HS-27A (cell line): ENCODE data around the gene KIAA1671.
"Not testable (repeated sequence)": the region's sequence is repeated elsewhere in the genome, so short reads cannot be mapped to it uniquely, and the experiment has no call there.

ENCODE experiments used
- DNase-seq: peaks from one replicate; pipeline ENCODE4 v3.0.0-alpha.2; 2012; ENCODE audit warnings: low read depth, missing footprints

KIAA1671 gene

DNA sequence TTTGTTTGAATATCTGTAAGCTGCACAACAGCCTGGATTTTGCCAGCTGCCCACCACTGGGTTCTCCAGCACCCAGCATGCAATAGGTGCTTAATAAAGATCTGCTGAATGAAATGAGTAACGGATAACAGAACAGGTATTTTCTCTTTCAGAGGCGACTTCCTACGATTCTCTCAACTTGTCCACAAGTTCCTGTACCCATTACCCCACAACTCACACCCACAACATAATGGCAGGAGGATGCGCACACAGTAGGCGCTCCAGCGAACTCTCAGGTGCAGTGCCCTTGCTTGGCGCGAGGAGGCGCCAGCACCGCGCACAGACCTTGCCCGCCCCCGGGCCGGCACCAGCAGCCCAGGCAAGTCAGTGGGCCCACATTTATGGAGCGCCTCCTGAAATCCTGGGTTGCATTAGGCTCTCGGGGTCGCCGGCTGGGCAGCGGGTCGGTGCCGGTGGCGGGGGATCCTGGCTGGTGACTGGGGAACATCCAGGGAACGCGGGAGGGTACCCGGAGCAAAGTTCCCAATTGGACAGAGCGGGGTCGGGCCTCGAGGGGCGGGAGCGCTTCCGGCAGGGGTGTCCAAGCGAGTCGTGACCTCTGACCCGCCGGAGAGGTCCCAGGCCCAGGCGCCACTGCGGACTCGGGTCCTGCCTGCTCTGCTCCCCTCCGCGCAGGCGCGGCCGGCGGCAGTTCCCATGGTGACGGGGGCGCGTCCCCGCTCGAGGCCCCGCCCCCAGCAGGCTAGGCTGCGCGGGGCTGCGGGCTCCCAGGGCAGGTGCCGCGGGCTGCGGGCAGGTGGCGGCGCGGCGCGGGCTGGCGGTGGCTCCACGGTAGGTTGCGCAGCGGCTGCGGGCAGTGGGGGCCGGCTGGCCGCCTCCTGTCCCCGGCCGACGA, at the start of gene KIAA1671:
TSS of gene KIAA1671 (plus strand) at position 775 of the 895 bp plus-strand sequence. CDS start 75,284 bp downstream, outside the sequence.
- DNase-seq: no peak

DNA sequence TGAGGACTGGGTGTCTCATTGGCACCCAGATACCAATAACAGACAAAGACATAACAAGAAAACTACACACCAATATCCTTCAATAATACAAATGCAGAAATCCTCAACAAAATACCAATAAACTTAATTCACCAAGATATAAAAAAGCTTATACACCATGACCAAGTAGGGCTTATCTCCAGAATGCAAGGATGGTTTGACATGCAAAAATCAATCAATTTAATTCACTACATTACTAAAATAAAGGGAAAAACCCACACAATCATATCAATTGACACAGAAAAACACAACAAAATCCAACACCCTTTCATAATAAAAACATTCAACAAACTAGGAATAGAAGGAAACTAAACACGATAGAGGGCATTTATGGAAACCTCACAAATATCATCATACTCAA, 46.6 kb upstream of the KIAA1671 start:
- no peak for DNase-seq

DNA sequence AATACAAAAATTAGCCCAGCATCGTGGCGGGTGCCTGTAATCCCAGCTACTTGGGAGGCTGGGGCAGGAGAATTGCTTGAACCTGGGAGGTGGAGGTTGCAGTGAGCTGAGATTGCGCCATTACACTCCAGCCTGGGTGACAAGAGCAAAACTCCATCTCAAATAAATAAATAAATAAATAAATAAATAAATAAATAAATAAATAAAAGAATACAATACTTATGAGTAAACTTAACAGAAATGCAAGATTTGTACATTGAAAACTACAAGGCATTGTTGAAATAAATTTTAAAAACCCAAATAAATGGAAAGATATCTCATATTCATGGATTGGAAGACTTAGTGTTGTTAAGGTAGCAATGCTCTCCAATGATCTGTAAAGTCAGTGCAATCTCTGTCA, 45.4 kb upstream of the KIAA1671 start:
- not testable (repeated sequence) for DNase-seq

DNA sequence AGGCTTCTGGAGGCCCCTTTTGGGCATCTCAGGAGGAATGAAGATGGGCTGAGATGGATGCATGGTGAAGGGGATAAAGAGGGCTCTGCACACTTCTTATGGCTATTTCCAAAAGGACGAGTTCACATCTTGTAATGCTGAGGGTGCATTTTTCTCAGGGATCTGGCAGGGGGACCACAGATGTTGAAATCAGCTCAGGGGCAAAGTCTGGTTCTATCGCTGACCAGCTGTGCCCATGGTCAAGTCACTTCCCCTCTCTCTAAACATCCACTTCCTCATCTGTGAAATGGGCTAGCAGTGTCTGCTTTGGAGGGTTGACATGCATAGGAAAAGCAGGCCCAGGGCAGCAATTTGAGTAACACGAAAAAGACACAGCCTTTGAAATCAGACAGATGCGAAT, 32.5 kb upstream of the KIAA1671 start:
- DNase-seq: no peak

DNA sequence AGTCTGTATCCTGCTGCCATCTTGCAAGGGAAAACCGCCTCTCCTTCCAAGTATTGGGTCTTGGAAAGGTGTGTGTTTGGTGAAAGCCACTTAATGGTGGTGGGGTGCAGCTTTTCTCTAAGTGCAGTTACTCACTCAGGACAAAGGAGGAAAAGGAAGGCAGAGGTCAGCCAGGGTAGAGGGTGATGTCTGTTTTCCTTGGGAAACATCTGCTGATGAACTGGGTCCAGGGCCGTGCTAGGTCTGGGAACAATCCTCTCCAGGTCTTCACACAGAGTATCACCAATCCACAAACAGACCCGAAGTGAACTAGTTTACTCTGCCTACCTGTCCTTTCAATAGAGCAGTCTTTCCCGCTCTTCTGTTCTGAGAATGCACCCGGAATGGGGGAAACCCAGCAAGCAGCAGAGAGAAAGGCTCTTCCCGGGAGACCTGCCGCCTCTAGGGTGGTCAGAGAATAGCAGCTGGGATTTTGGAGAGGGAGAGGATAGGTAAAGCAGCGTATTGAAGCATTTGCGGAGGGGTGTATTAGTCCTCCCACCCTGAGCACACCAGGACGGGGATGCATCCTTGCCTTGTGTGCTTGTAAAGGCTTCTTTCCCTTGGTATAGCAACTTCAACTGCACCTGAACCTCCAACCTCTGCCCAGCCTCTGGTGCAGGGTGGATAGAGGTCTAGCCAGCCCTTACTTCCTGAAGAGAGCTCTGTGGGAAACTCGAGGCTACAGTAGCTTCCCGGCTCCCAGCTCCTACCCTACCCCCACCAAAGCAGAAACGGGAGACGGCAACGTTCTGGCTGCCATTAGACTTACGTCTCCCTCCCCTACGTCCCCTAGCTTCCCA, 26.7 kb upstream of the KIAA1671 start:
- no peak for DNase-seq

DNA sequence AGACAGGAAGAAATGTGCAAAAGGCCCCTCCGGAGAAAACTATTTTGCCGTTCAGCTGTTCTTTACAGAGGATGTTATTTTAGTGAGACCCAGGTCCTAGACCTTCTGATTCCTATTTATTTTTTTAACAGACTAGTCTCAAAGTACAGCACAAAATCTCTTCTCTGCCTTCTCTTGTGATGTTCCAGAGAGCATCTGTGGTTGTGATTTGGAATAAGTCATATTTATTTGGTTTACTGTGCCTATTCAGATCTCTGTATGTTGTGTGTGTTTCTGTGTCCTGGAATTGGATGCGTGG, 26.1 kb upstream of the KIAA1671 start:
- no peak for DNase-seq

DNA sequence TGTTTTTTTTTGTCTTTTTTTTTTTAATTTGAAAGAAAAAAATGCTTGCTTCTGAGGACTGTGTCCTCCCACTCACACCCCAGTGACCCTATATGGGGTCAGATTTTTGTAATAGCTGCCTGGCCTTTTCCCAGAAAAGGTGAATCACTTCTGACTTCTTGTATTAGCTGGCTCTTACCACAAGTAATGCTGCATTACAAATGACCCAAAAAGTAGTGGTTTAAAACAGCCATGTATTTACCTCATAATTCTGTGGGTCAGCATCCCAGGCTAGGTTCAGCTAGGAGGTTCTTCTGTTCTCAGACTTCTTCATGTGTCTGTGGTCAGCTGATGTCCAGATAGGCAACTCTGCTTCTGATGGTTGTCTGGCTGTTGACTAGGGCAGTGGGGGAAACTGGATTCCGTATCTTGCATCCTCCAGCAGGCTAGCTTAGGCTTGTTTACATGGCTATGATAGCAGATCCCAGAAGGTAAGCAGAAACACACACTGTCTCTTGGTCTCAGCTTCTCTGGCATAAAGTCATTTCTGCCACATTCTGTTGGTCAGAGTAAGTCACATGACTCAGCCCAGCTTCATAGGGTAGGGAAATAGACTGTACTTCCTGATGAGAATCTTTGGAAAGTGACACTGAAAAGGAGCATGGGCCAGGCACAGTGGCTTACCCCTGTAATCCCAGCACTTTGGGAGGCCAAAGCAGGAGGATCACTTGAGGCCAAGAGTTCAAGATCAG, 25.5 kb upstream of the KIAA1671 start:
- no peak for DNase-seq

DNA sequence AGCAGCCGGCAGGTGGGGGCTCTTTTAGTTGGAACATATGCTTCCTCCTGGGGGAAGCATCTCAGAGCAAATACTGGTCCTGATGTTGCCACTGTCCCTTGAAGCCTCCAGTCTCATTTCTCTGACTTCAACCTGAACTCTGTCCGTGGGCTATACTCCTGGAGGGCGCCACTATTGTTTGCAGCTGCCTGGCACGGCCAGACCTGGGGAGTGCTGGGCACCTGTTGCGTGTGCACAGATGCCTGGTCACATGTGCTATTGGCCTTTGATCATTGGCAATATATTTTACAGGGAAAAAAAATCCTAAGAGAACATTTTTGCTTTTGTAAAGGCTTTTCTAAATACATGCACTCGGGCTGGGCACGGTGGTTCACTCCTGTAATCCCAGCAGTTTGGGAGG, 24.2 kb upstream of the KIAA1671 start:
- no peak for DNase-seq

DNA sequence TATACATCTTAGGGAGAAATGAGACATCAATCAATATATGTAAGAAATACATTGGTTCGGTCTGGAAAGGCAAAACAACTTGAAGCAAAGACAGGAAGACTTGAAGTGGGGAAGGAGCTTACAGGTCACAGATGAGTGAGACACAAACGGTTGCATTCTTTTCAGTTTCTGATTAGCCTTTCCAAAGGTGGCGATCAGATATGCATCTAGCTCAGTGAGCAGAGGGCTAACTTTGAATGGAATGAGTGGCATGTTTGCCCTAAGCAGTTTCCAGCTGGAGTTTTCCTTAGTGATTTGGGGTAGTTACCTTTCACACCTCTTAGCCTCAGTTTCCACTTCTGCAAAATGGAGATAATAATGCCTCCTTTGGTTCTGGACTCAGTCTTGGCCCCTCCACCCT, 21.8 kb upstream of the KIAA1671 start:
- DNase-seq: no peak

DNA sequence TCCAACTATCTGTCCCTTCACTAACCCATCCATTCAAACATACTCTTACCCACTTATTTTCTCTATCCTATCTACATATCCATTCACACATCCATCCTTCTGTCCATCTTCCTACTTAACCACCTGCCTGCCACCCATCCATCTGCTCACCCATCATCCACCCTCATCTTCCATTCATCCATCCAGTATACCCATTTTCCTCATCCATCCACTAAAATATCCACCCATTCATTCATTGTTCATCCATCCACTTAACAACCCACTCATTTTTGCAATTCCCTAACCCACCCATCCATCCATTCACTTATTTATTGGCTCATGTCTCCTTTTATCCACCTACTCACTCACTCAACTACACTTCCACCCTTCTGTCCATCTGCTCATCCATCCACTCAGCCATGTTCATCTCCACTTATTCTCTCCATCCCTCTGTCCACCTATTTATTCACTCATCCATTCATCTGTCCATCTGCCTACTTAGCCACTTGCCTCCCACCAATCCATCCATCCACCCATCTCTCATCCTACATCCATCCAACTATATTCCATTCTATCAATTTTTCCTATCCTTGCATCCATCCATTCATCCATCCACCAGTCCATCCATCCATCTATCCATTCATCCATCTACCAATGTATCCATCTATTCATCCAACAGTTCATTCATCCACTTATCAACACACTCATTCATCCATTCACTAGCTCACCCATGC, 16.6 kb upstream of the KIAA1671 start:
- DNase-seq: no peak

DNA sequence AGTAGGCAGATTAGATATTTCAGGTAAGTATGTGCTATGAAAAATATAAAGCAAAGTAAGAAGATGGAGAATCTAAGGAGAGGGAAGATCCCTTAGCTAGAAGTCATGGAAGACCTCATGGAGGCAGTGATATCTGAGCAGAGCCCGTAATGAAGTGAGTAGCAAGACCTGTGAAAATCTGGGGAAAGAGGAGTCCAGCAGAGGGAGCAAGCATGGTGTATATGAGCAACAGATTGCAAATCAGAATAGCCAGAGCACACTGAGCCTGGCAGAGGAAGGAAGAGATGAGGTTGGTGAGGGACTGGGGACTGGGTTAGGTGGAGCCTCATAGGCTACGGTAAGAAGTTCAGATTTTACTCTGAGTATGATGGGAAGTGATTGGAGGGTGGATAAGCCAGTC, 15.4 kb upstream of the KIAA1671 start:
- no peak for DNase-seq

DNA sequence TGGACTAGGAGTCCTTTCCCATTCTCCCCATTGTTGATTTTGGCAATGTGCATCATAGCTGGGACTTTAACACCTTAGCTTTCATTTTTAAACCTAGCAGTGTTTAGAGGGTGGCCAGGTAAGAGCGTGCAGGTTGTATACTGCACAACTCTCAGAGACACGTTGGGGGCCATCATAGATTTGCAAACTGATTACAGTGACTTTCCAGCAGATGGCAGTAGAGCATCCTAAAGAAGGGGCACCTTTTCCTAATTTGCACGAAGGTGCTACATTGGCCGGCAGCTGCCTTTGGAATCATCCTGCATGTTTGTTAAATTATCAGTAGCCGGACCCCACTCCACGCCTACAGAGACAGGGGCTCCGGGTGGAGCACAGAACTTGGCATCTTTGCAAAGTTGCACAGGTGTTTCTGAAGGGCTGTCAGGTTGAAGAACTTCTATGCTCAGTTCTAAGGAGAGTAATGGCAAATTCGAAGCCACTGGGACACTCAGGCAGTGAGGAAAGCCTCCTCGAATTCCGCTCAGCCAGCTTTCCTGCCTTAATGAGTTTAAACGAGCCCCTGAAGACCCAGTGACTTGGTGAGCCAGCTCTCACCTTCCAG, 13.7 kb upstream of the KIAA1671 start:
- DNase-seq: no peak

DNA sequence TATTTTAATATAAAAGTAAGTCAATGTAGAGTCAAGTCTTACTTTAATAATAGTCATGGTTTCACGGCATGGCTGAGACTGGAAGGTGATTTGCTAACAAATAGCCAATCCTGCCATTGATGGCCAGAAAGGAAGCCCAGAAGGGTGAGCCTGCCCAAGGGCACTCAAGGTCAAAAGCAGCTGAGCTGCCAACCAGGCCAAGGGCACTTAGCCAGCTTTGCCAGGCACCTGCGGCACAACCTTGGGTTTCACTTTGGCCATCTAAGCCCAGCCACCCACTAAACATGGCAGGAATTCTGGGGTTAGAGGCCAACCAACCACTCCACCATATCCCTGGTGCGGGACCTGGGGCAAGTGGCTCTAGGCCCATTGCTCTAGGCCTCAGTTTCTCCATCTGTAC, 10.2 kb upstream of the KIAA1671 start:
- no peak for DNase-seq

DNA sequence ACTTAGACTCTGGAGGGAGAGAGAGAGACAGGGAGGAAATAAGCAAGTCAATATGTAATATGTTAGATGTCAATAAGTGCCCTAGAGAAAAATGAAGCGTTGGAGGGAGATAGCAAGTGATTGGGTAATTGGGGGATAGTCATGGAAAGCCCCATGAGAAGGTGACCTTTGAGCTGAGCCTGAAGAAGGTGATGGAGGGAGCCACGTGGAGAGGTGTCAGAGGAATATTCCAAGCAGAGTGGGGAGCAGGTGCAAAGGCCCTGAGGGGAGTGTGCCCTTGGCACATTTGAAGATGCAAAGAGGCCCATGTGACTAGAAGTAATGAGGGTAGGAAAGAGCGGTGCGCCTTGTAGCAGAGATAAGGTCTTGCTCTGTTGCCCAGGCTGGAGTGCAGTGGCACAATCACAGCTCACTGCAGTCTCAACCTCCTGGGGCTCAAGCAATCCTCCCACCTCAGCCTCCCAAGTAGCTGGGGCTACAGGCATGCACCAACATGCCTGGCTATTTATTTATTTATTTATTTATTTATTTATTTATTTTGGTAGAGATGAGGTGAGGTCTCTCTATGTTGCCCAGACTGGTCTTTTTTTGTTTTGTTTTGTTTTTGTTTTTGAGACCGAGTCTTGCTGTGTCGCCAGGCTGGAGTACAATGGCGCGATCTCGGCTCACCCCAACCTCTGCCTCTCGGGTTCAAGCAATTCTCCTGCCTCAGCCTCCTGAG, 8.1 kb upstream of the KIAA1671 start:
- DNase-seq: no peak

DNA sequence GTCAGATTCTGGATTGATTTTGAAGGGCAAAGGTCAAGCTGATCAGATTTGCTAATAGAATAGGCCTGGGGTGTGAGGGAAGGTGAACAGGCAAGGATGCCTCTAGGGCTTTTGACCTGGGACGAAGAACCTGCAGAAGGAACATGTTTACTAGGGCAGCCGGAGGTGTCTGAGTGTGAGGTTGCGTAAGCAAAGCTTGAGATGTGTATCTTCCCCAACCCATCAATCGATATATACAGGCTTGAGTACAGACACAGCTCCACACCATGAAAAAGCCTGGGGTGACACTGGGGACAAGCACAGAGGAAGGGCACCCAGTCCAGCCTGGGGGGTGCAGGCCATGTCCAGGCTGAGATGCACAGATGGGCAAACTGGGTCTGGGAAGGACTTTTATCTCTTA, 7.1 kb upstream of the KIAA1671 start:
- DNase-seq: no peak

DNA sequence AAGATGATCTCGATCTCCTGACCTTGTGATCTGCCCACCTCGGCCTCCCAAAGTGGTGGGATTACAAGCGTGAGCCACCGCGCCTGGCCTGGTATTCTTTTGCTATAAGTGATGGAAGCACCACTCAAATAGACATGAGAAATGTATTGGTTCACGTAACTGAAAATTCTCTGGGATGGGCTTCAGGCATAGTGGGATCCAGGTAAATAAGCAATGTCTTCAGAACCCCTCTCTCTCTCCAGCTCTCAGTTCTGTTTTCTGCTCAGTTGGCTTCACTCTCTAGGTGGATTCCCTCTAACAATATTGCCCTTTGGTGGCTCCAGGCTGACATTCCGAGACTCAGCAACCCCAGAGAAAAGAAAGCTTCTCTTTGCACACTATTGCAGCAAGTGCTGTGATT, 5.1 kb upstream of the KIAA1671 start:
- no peak for DNase-seq

DNA sequence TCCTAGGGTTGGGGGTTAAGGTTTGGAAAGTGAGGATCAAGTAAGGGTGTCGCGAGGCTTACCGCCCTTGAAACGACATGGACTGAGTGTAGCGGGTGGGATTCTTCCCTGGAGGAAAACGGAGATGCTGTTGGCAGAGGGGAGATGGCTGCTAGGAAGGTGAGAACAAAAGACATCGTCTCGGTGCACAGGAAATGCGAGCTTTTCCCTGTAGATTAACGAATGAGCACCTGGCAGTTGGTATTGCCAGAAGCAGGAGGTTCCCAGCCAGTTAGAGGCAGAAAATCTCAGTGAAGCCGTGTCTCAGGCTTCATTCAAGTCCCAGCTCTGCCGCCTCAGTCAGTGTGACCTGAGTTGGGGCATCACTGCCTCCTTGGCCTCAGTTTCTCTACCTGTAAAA, 4.6 kb upstream of the KIAA1671 start:
- no peak for DNase-seq

DNA sequence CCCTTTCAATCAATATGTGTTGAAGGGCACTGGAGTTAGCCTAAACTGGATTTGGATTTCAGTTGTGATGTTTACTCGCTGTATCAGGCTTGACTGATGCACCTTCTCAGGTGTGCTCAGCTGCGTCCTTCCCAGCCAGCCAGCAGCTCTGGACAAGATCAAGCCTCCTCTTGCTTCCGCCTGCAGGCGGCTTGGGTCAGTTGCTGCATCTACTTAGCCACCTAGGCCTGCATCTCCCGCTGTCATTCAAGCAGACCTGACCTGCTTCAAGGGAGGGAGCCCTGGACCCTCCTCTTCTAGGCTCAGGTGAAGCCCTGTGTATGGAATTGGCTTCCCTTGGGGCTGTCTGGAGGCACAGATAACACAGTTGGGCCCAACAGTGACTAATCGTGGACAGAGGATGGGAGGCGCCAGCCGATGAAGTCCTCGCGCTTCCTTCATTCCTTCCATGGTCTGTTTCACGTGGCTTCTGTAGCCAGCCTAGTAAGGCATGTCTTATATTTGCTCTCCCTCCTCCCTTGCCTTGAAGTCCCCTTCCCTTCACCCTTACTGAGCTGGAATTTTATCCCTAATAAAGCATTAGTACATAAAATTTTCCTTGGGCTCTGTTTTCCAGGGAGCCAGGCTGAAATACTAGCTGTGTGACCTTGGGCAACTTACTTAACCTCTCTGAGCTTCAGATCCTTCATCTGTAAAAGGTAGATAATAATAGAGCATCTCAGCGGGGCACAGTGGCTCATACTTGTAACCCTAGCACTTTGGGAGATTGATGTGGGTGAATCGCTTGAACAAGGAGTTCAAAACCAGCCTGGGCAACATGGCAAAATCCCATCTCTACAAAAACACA, 3.9 kb upstream of the KIAA1671 start:
- DNase-seq: no peak

DNA sequence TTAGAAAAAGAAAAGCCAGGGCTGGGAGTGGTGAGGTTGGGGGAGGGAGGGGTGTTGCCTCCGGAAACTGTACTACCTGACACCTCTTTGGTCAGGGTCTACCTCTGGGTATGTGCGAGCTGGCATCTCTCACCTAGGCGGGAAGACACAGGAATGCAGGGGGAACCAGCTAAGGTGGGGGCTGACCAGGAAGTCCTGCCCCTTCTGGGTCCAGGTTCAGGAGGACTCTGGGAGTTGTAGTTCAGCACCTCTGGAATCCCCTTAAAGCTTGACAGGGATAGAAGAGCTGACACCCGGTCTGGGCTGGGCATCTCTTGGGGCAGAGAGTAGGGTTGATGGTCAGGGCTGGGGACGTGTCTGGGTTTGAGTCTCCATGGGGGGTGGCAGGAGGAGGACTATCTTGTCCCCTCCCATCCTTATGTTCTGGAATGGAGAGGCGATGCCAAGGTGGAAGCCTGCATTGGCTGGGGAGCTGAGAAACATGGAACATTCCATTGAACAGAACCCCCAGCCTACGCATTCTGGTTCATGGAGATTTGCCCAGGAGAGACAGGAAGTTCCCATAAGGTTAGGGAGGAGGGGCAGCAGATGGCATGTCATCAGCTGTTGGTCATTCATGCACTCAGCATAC, 2.1 kb upstream of the KIAA1671 start:
- DNase-seq: no peak
